ENCODE results near the gene PDLIM3.
"Not testable (repeated sequence)": the region's sequence is repeated elsewhere in the genome, so short reads cannot be mapped to it uniquely, and the experiment has no call there.

The PDLIM3 gene

DNA sequence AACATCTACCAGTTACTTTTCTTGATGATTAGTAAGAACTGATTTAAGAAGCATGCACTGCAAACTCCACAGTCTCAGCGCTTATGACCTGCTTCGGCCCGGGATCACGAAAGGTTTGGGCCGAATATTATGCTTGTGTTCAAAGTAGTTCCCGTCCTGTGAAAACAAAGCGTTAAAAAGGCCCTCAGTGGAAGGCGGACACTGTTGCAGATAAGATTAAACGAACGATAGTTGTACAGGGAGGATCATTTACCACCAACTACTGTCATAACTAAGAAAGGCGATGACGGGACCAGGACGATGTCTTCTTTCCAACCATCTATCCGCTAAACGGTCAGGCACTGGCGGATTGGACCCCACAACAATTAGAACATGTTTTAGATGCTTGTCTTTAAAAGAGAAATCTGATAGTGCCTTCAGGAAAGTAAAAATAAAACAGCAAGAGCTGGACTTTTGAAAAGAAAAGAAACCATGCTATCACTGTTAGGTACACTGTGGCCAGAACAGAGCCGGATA is 21.1 kb downstream of the PDLIM3 start:
- Histone ChIP-seq H3K4ac (ENCODE audit: low read length) (no peak overlapping the region), H3K4me3 (ENCODE audit: low read length in 2 of 2) (no peak overlapping the region)

DNA sequence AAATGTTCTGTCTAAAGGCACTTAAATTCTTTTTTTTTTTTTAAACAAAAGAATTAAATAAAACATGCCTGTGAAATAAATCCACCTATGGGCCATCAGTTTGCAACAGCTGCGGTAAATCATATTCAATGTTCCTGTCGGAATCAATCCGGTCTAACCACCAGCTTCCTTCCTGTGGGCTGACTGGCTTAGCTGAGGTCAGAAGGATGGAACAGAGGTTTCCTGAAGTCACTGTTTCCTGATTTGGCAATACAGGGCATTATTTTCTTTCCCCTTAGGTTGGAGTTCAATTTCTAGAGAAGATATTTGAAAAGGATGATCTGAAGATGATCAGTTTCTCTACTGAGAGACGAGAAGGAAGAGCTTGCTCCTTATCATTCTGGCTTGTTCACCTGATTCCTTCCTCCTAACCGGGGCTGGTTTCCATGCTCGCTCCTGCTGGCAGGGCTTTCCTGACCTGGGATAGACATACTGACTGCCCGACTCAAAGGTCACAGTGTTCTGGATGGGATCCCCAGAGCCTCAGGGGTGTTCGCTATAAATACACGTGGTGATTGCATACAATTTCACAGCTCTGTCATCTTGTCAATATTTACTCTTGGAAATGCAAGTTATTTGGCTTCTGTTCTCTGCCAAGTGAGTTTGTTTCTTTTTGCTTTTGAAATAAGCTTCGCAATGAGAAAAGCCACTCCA is 21.7 kb downstream of the PDLIM3 start:
- H4K8ac ChIP-seq (ENCODE audit: low read depth, low read length): no peak overlapping the region
- H2BK120ac ChIP-seq (ENCODE audit: low read depth, low read length): no peak overlapping the region
- no peaks in the 10 kb centered on the region for H3K9me3 ChIP-seq (replicated peaks in 1 of 2; ENCODE audit: control insufficient read depth in 2 of 2, insufficient read depth in 1 of 2, low read depth in 1 of 2, low read length in 2 of 2)
- no peaks in the 10 kb centered on the region for H3K79me1 ChIP-seq (ENCODE audit: low read depth, low read length)
- no peak overlapping the region for H3K27ac ChIP-seq (replicated peaks; ENCODE audit: low read length)
- H2AK5ac ChIP-seq (ENCODE audit: low read depth, low read length): no peak overlapping the region
- no peak overlapping the region for H2AFZ ChIP-seq (ENCODE audit: low read length)
- no CpG with 5 or more reads among the region's 10 CpGs for WGBS, 2 donors (ENCODE audit: extremely low coverage in 2 of 2, insufficient read length in 2 of 2, insufficient replicate concordance in 1 of 2)
- no peak overlapping the region for H3K23ac ChIP-seq (ENCODE audit: low read depth, low read length, poor library complexity)
- H3K4ac ChIP-seq (ENCODE audit: low read length): no peak overlapping the region
- H2BK15ac ChIP-seq (ENCODE audit: low read length): no peak overlapping the region
- no peak overlapping the region for H4K91ac ChIP-seq (ENCODE audit: low read depth, low read length, poor library complexity)
- H3K36me3 ChIP-seq (replicated peaks in 1 of 2; ENCODE audit: control insufficient read depth in 2 of 2, insufficient read depth in 2 of 2, low read length in 2 of 2): no peaks in the 10 kb centered on the region
- H3K14ac ChIP-seq (ENCODE audit: low read length): no peak overlapping the region
- H3K4me1 ChIP-seq (ENCODE audit: control insufficient read depth in 2 of 2, insufficient read depth in 1 of 2, low read depth in 1 of 2, low read length in 2 of 2): no peaks in the 10 kb centered on the region
- H3K4me3 ChIP-seq (ENCODE audit: low read length in 2 of 2): no peak overlapping the region
- H3K4me2 ChIP-seq (ENCODE audit: insufficient read depth, low read length, poor library complexity, severe bottlenecking): no peak overlapping the region
- H3K27me3 ChIP-seq (ENCODE audit: control insufficient read depth in 3 of 3, insufficient read depth in 3 of 3, low read depth in 1 of 3, low read length in 3 of 3): peaks cover 0 to 3% (median 0%) of the 10 kb centered on the region in 3 experiments
- no peak overlapping the region for H3K9ac ChIP-seq (ENCODE audit: low read depth, low read length, poor library complexity)
- H3K18ac ChIP-seq (ENCODE audit: low read length): no peak overlapping the region
- no peak for DNase-seq (ENCODE audit: low spot score)
- no peak overlapping the region for H2BK12ac ChIP-seq (ENCODE audit: low read length)
- H2BK5ac ChIP-seq (ENCODE audit: low read length): no peak overlapping the region

More for the DNA sequence above, 21.1 kb downstream of the PDLIM3 start:
- H3K27ac ChIP-seq (replicated peaks; ENCODE audit: low read length): no peak overlapping the region
- H2BK12ac ChIP-seq (ENCODE audit: low read length): no peak overlapping the region
- H3K18ac ChIP-seq (ENCODE audit: low read length): no peak overlapping the region
- peaks cover 0 to 3% (median 0%) of the 10 kb centered on the region in 3 experiments for H3K27me3 ChIP-seq (ENCODE audit: control insufficient read depth in 3 of 3, insufficient read depth in 3 of 3, low read depth in 1 of 3, low read length in 3 of 3)
- no peaks in the 10 kb centered on the region for H3K4me1 ChIP-seq (ENCODE audit: control insufficient read depth in 2 of 2, insufficient read depth in 1 of 2, low read depth in 1 of 2, low read length in 2 of 2)
- H4K91ac ChIP-seq (ENCODE audit: low read depth, low read length, poor library complexity): no peak overlapping the region
- H4K8ac ChIP-seq (ENCODE audit: low read depth, low read length): no peak overlapping the region
- no peak overlapping the region for H3K4me2 ChIP-seq (ENCODE audit: insufficient read depth, low read length, poor library complexity, severe bottlenecking)
- WGBS, 2 donors (ENCODE audit: extremely low coverage in 2 of 2, insufficient read length in 2 of 2, insufficient replicate concordance in 1 of 2): no CpG with 5 or more reads among the region's 17 CpGs
- DNase-seq (ENCODE audit: low spot score): no peak
- no peak overlapping the region for H2BK5ac ChIP-seq (ENCODE audit: low read length)
- no peak overlapping the region for H2BK15ac ChIP-seq (ENCODE audit: low read length)
- no peaks in the 10 kb centered on the region for H3K9me3 ChIP-seq (replicated peaks in 1 of 2; ENCODE audit: control insufficient read depth in 2 of 2, insufficient read depth in 1 of 2, low read depth in 1 of 2, low read length in 2 of 2)
- H2AK5ac ChIP-seq (ENCODE audit: low read depth, low read length): no peak overlapping the region
- H3K79me1 ChIP-seq (ENCODE audit: low read depth, low read length): no peaks in the 10 kb centered on the region
- H2AFZ ChIP-seq (ENCODE audit: low read length): no peak overlapping the region
- no peak overlapping the region for H3K14ac ChIP-seq (ENCODE audit: low read length)
- H3K23ac ChIP-seq (ENCODE audit: low read depth, low read length, poor library complexity): no peak overlapping the region
- H2BK120ac ChIP-seq (ENCODE audit: low read depth, low read length): no peak overlapping the region
- H3K9ac ChIP-seq (ENCODE audit: low read depth, low read length, poor library complexity): no peak overlapping the region
- no peaks in the 10 kb centered on the region for H3K36me3 ChIP-seq (replicated peaks in 1 of 2; ENCODE audit: control insufficient read depth in 2 of 2, insufficient read depth in 2 of 2, low read length in 2 of 2)

DNA sequence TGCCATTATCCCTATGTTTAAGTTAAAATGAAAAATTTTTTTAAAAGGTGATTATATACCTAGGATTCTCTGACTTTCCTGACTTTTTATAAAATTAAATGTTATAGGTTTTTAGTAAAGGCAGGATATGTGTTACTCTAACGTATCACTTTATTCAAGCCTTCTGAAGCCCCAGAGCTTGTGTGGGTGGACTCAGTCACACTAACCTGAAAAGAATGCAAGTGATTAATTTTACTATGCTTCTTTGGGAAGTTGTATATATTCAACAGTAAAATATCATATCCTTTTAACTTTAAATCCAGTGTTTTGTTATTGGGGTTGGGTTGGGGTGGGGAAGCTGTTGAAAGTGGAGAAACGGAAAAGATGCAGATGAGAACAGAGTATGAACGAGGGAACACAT is 22.8 kb downstream of the PDLIM3 start:
- no CpG with 5 or more reads among the region's 3 CpGs for WGBS, 2 donors (ENCODE audit: extremely low coverage in 2 of 2, insufficient read length in 2 of 2, insufficient replicate concordance in 1 of 2)
- Histone ChIP-seq H3K27me3 (ENCODE audit: control insufficient read depth in 3 of 3, insufficient read depth in 3 of 3, low read depth in 1 of 3, low read length in 3 of 3) (peaks cover 0 to 3% (median 0%) of the 10 kb centered on the region in 3 experiments), H2BK15ac (ENCODE audit: low read length) (no peak overlapping the region)

DNA sequence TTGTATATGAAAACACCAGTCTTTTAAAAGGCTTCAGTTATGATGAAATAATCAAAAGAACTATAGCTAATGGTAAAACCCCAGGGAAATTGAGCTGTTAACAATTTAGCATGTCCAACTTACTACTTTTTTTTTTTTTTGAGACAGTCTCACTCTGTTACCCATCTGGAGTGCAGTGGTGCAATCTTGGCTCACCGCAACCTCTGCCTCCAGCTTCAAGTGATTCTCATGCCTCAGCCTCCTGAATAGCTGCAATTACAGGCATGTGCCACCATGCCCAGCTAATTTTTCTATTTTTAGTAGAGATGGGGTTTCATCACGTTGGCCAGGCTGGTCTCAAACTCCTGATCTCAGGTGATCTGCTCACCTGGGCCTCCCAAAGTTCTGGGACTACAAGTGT is 24.1 kb downstream of the PDLIM3 start:
- not testable (repeated sequence) for H3K27ac ChIP-seq (replicated peaks; ENCODE audit: low read length); H2AK5ac ChIP-seq (ENCODE audit: low read depth, low read length); H3K9me3 ChIP-seq (replicated peaks in 1 of 2; ENCODE audit: control insufficient read depth in 2 of 2, insufficient read depth in 1 of 2, low read depth in 1 of 2, low read length in 2 of 2); H4K8ac ChIP-seq (ENCODE audit: low read depth, low read length); H3K4ac ChIP-seq (ENCODE audit: low read length); H2BK5ac ChIP-seq (ENCODE audit: low read length); H3K4me2 ChIP-seq (ENCODE audit: insufficient read depth, low read length, poor library complexity, severe bottlenecking); H3K9ac ChIP-seq (ENCODE audit: low read depth, low read length, poor library complexity); H2AFZ ChIP-seq (ENCODE audit: low read length); H4K91ac ChIP-seq (ENCODE audit: low read depth, low read length, poor library complexity); H3K4me3 ChIP-seq (ENCODE audit: low read length in 2 of 2); DNase-seq (ENCODE audit: low spot score); H2BK15ac ChIP-seq (ENCODE audit: low read length); H3K4me1 ChIP-seq (ENCODE audit: control insufficient read depth in 2 of 2, insufficient read depth in 1 of 2, low read depth in 1 of 2, low read length in 2 of 2); H3K27me3 ChIP-seq (ENCODE audit: control insufficient read depth in 3 of 3, insufficient read depth in 3 of 3, low read depth in 1 of 3, low read length in 3 of 3); H3K23ac ChIP-seq (ENCODE audit: low read depth, low read length, poor library complexity); H2BK12ac ChIP-seq (ENCODE audit: low read length); H3K36me3 ChIP-seq (replicated peaks in 1 of 2; ENCODE audit: control insufficient read depth in 2 of 2, insufficient read depth in 2 of 2, low read length in 2 of 2); H3K14ac ChIP-seq (ENCODE audit: low read length); H3K18ac ChIP-seq (ENCODE audit: low read length); H3K79me1 ChIP-seq (ENCODE audit: low read depth, low read length); H2BK120ac ChIP-seq (ENCODE audit: low read depth, low read length)
- no CpG with 5 or more reads among the region's 2 CpGs for WGBS, 2 donors (ENCODE audit: extremely low coverage in 2 of 2, insufficient read length in 2 of 2, insufficient replicate concordance in 1 of 2)

More for the DNA sequence above, 22.8 kb downstream of the PDLIM3 start:
- H3K4me2 ChIP-seq (ENCODE audit: insufficient read depth, low read length, poor library complexity, severe bottlenecking): no peak overlapping the region
- H3K9me3 ChIP-seq (replicated peaks in 1 of 2; ENCODE audit: control insufficient read depth in 2 of 2, insufficient read depth in 1 of 2, low read depth in 1 of 2, low read length in 2 of 2): no peaks in the 10 kb centered on the region
- H3K4me3 ChIP-seq (ENCODE audit: low read length in 2 of 2): no peak overlapping the region
- H2AK5ac ChIP-seq (ENCODE audit: low read depth, low read length): no peak overlapping the region
- no peaks in the 10 kb centered on the region for H3K36me3 ChIP-seq (replicated peaks in 1 of 2; ENCODE audit: control insufficient read depth in 2 of 2, insufficient read depth in 2 of 2, low read length in 2 of 2)
- no peak overlapping the region for H2BK5ac ChIP-seq (ENCODE audit: low read length)
- no peak overlapping the region for H3K23ac ChIP-seq (ENCODE audit: low read depth, low read length, poor library complexity)
- no peak overlapping the region for H2BK12ac ChIP-seq (ENCODE audit: low read length)
- no peak for DNase-seq (ENCODE audit: low spot score)
- no peak overlapping the region for H2BK120ac ChIP-seq (ENCODE audit: low read depth, low read length)
- H3K4ac ChIP-seq (ENCODE audit: low read length): no peak overlapping the region
- no peak overlapping the region for H4K8ac ChIP-seq (ENCODE audit: low read depth, low read length)
- H3K27ac ChIP-seq (replicated peaks; ENCODE audit: low read length): no peak overlapping the region
- H3K14ac ChIP-seq (ENCODE audit: low read length): no peak overlapping the region
- no peak overlapping the region for H3K9ac ChIP-seq (ENCODE audit: low read depth, low read length, poor library complexity)
- no peak overlapping the region for H2AFZ ChIP-seq (ENCODE audit: low read length)
- no peaks in the 10 kb centered on the region for H3K4me1 ChIP-seq (ENCODE audit: control insufficient read depth in 2 of 2, insufficient read depth in 1 of 2, low read depth in 1 of 2, low read length in 2 of 2)
- H3K18ac ChIP-seq (ENCODE audit: low read length): no peak overlapping the region
- H3K79me1 ChIP-seq (ENCODE audit: low read depth, low read length): no peaks in the 10 kb centered on the region
- H4K91ac ChIP-seq (ENCODE audit: low read depth, low read length, poor library complexity): no peak overlapping the region
